Rectal smooth muscle tissue (tissue), 1 donor: ENCODE measurements around the gene MAST2.
A peak's percentile ranks its signal among the peaks of the same experiment; 100 is the strongest.
"Not testable (repeated sequence)": the region's sequence is repeated elsewhere in the genome, so short reads cannot be mapped to it uniquely, and the experiment has no call there.

ENCODE experiments used
- H3K27ac ChIP-seq: one replicate; pipeline ENCODE4 v1.7.0; 2013; ENCODE audit warnings: low read depth, low read length, inconsistent platforms
- H3K27me3 ChIP-seq: one replicate; pipeline ENCODE4 v1.7.0; 2013; ENCODE audit warnings: low read length; ENCODE audit not compliant: control insufficient read depth, insufficient read depth
- H3K36me3 ChIP-seq: one replicate; pipeline ENCODE4 v1.7.0; 2013; ENCODE audit warnings: low read length; ENCODE audit not compliant: control insufficient read depth, insufficient read depth
- H3K4me1 ChIP-seq: one replicate; pipeline ENCODE4 v1.7.0; 2013; ENCODE audit warnings: low read length; ENCODE audit not compliant: control insufficient read depth, insufficient read depth
- H3K4me3 ChIP-seq: one replicate; pipeline ENCODE4 v1.7.0; 2013; ENCODE audit warnings: low read length
- H3K9ac ChIP-seq: one replicate; pipeline ENCODE4 v1.7.0; 2013; ENCODE audit warnings: low read length

The MAST2 gene

GRCh38 chr1:45938029-45938428 is 134.6 kb downstream of the MAST2 start:
- Histone ChIP-seq H3K27me3 (no peaks in the 10 kb centered on the region), H3K4me3 (no peak overlapping the region), H3K36me3 (no peaks in the 10 kb centered on the region), H3K9ac (no peak overlapping the region), H3K4me1 (no peaks in the 10 kb centered on the region), H3K27ac (no peak overlapping the region)

GRCh38 chr1:45942411-45942810 is 139.0 kb downstream of the MAST2 start:
- Histone ChIP-seq H3K4me1 (no peaks in the 10 kb centered on the region), H3K27ac (no peak overlapping the region), H3K9ac (no peak overlapping the region), H3K36me3 (no peaks in the 10 kb centered on the region), H3K27me3 (no peaks in the 10 kb centered on the region), H3K4me3 (no peak overlapping the region)

GRCh38 chr1:45943185-45943584 is 139.8 kb downstream of the MAST2 start:
- Histone ChIP-seq H3K4me3 (no peak overlapping the region), H3K9ac (no peak overlapping the region), H3K27ac (no peak overlapping the region), H3K27me3 (no peaks in the 10 kb centered on the region), H3K4me1 (no peaks in the 10 kb centered on the region), H3K36me3 (no peaks in the 10 kb centered on the region)

- no peak overlapping the region for H3K9ac ChIP-seq
Observed at GRCh38 chr1:45945426-45945825, 142.0 kb downstream of the MAST2 start.

GRCh38 chr1:45949462-45949861 is 146.1 kb downstream of the MAST2 start:
- H3K27ac ChIP-seq, H3K36me3 ChIP-seq, H3K27me3 ChIP-seq, H3K4me3 ChIP-seq, H3K9ac ChIP-seq: not testable (repeated sequence)
- H3K4me1 ChIP-seq: peaks cover 10% of the 10 kb centered on the region

More at GRCh38 chr1:45945426-45945825, 142.0 kb downstream of the MAST2 start:
- H3K27ac ChIP-seq: no peak overlapping the region
- H3K4me3 ChIP-seq: no peak overlapping the region
- no peaks in the 10 kb centered on the region for H3K27me3 ChIP-seq
- H3K4me1 ChIP-seq: no peaks in the 10 kb centered on the region
- no peaks in the 10 kb centered on the region for H3K36me3 ChIP-seq

- H3K27me3 ChIP-seq: no peaks in the 10 kb centered on the region
- H3K4me1 ChIP-seq: peaks cover 15% of the 10 kb centered on the region
- H3K9ac ChIP-seq: no peak overlapping the region
- H3K27ac ChIP-seq: no peak overlapping the region
- H3K36me3 ChIP-seq: no peaks in the 10 kb centered on the region
- no peak overlapping the region for H3K4me3 ChIP-seq
Observed at GRCh38 chr1:45952072-45952471, 148.7 kb downstream of the MAST2 start.

- Histone ChIP-seq H3K27me3 (no peaks in the 10 kb centered on the region), H3K36me3 (no peaks in the 10 kb centered on the region), H3K27ac (peak overlapping the region; percentile 53), H3K4me3 (peak overlapping the region; percentile 38), H3K4me1 (peaks cover 15% of the 10 kb centered on the region), H3K9ac (no peak overlapping the region)
Observed at GRCh38 chr1:45953934-45954847, 150.8 kb downstream of the MAST2 start.

- H3K9ac ChIP-seq: no peak overlapping the region
- peaks cover 15% of the 10 kb centered on the region for H3K4me1 ChIP-seq
Observed at GRCh38 chr1:45957684-45958083, 154.3 kb downstream of the MAST2 start.

GRCh38 chr1:45958317-45958716 is 154.9 kb downstream of the MAST2 start:
- Histone ChIP-seq H3K27ac (no peak overlapping the region), H3K4me1 (peaks cover 13% of the 10 kb centered on the region), H3K9ac (no peak overlapping the region), H3K27me3 (no peaks in the 10 kb centered on the region), H3K36me3 (no peaks in the 10 kb centered on the region), H3K4me3 (no peak overlapping the region)

More at GRCh38 chr1:45957684-45958083, 154.3 kb downstream of the MAST2 start:
- H3K4me3 ChIP-seq: no peak overlapping the region
- no peak overlapping the region for H3K27ac ChIP-seq
- no peaks in the 10 kb centered on the region for H3K36me3 ChIP-seq
- H3K27me3 ChIP-seq: no peaks in the 10 kb centered on the region

- Histone ChIP-seq H3K9ac (no peak overlapping the region), H3K36me3 (no peaks in the 10 kb centered on the region), H3K27ac (no peak overlapping the region), H3K4me1 (no peaks in the 10 kb centered on the region), H3K4me3 (no peak overlapping the region), H3K27me3 (no peaks in the 10 kb centered on the region)
Observed at GRCh38 chr1:45960930-45961715, 157.7 kb downstream of the MAST2 start.

GRCh38 chr1:45961936-45962335 is 158.5 kb downstream of the MAST2 start:
- not testable (repeated sequence) for H3K4me1 ChIP-seq, H3K9ac ChIP-seq, H3K36me3 ChIP-seq, H3K27ac ChIP-seq, H3K27me3 ChIP-seq, H3K4me3 ChIP-seq

GRCh38 chr1:45968941-45969666 is 165.7 kb downstream of the MAST2 start:
- H3K27me3 ChIP-seq: no peaks in the 10 kb centered on the region
- H3K4me1 ChIP-seq: no peaks in the 10 kb centered on the region
- H3K36me3 ChIP-seq: peaks cover 8% of the 10 kb centered on the region
- no peak overlapping the region for H3K27ac ChIP-seq
- H3K9ac ChIP-seq: no peak overlapping the region
- no peak overlapping the region for H3K4me3 ChIP-seq
